Mesenchymal stem cell (in vitro differentiated cells and primary cell): Measurements from ENCODE around the gene LY9.

Experiments
- DNase-seq: peaks from one replicate; pipeline ENCODE4 v3.0.0-alpha.2; 2013
- H2AFZ ChIP-seq: one replicate; pipeline ENCODE4 v1.6.1; 2013; ENCODE audit warnings: low read depth, mild to moderate bottlenecking, control low read depth, inconsistent platforms, low read length, moderate library complexity
- H2AK5ac ChIP-seq: 2 replicates; pipeline ENCODE4 v1.6.1; 2013; ENCODE audit warnings: low read length, moderate library complexity, mild to moderate bottlenecking, inconsistent platforms; ENCODE audit not compliant: severe bottlenecking
- H2BK120ac ChIP-seq: one replicate; pipeline ENCODE4 v1.6.1; 2013; ENCODE audit warnings: low read depth, mild to moderate bottlenecking, inconsistent platforms, low read length, moderate library complexity
- H2BK12ac ChIP-seq, 2 experiments: one replicate each; pipeline ENCODE4 v1.6.1; 2013; ENCODE audit warnings: inconsistent platforms in 2 of 2, low read length in 2 of 2, mild to moderate bottlenecking in 2 of 2, moderate library complexity in 2 of 2, control low read depth in 1 of 2
- H2BK15ac ChIP-seq: one replicate; pipeline ENCODE4 v1.6.1; 2013; ENCODE audit warnings: mild to moderate bottlenecking, low read depth, inconsistent platforms; ENCODE audit not compliant: poor library complexity, severe bottlenecking
- H2BK5ac ChIP-seq: 2 replicates; pipeline ENCODE4 v1.6.1; 2013; ENCODE audit warnings: low read depth, mild to moderate bottlenecking, low read length, control low read depth, inconsistent platforms; ENCODE audit not compliant: poor library complexity, severe bottlenecking
- H3K14ac ChIP-seq, 2 experiments: one replicate each; pipeline ENCODE4 v1.6.1; 2013; ENCODE audit warnings: inconsistent platforms in 2 of 2, low read length in 2 of 2, control low read depth in 1 of 2, mild to moderate bottlenecking in 1 of 2, moderate library complexity in 1 of 2
- H3K18ac ChIP-seq, 2 experiments: one replicate each; pipeline ENCODE4 v1.6.1; 2013; ENCODE audit warnings: inconsistent platforms in 2 of 2, low read length in 2 of 2, control low read depth in 1 of 2, low read depth in 1 of 2, mild to moderate bottlenecking in 1 of 2
- H3K23ac ChIP-seq, 2 experiments: one replicate each; pipeline ENCODE4 v1.6.1; 2013; ENCODE audit warnings: inconsistent platforms in 2 of 2, low read length in 2 of 2, mild to moderate bottlenecking in 2 of 2, moderate library complexity in 2 of 2, control low read depth in 1 of 2
- H3K27ac ChIP-seq: 2 replicates; pipeline ENCODE4 v1.5.1; 2013; ENCODE audit warnings: mild to moderate bottlenecking, moderate library complexity, low read length, control low read depth, inconsistent platforms; ENCODE audit not compliant: poor library complexity, severe bottlenecking
- H3K27me3 ChIP-seq, 2 experiments: 2 replicates each; pipeline versions ENCODE4 v1.6.1 to v1.7.0; 2013; ENCODE audit warnings: low read length in 2 of 2, mild to moderate bottlenecking in 2 of 2, moderate library complexity in 2 of 2, control low read depth in 1 of 2, inconsistent platforms in 1 of 2; ENCODE audit not compliant: control insufficient read depth in 1 of 2, insufficient read depth in 1 of 2
- H3K36me3 ChIP-seq, 2 experiments: 2 replicates each; pipeline versions ENCODE4 v1.6.1 to v1.7.0; 2013; ENCODE audit warnings: low read length in 2 of 2, control low read depth in 1 of 2, inconsistent platforms in 1 of 2, low read depth in 1 of 2, mild to moderate bottlenecking in 1 of 2; ENCODE audit not compliant: insufficient read depth in 2 of 2, control insufficient read depth in 1 of 2
- H3K4ac ChIP-seq, 2 experiments: one replicate each; pipeline ENCODE4 v1.6.1; 2013; ENCODE audit warnings: inconsistent platforms in 2 of 2, low read length in 2 of 2, mild to moderate bottlenecking in 2 of 2, moderate library complexity in 2 of 2, control low read depth in 1 of 2, low read depth in 1 of 2
- H3K4me1 ChIP-seq: 2 replicates; pipeline ENCODE4 v1.6.1; 2013; ENCODE audit warnings: low read depth, low read length, control low read depth; ENCODE audit not compliant: control insufficient read depth, insufficient read depth
- H3K4me2 ChIP-seq: 2 replicates; pipeline ENCODE4 v1.6.1; 2013; ENCODE audit warnings: low read length, mild to moderate bottlenecking, inconsistent platforms; ENCODE audit not compliant: poor library complexity, severe bottlenecking
- H3K4me3 ChIP-seq, 2 experiments: 2 replicates each; pipeline versions ENCODE4 v1.5.1 to v1.7.0; 2013; ENCODE audit warnings: low read length in 2 of 2, mild to moderate bottlenecking in 2 of 2, control low read depth in 1 of 2, low read depth in 1 of 2; ENCODE audit not compliant: insufficient read depth in 1 of 2
- H3K79me1 ChIP-seq: replicated peaks from 2 replicates; pipeline ENCODE4 v1.6.1; 2013; ENCODE audit warnings: mild to moderate bottlenecking, control low read depth, low read length, inconsistent platforms; ENCODE audit not compliant: poor library complexity, severe bottlenecking
- H3K9ac ChIP-seq: 2 replicates; pipeline ENCODE4 v1.7.0; 2013; ENCODE audit warnings: mild to moderate bottlenecking, low read length, moderate library complexity
- H3K9me3 ChIP-seq: 2 replicates; pipeline ENCODE4 v1.7.0; 2013; ENCODE audit warnings: mild to moderate bottlenecking, low read length; ENCODE audit not compliant: control insufficient read depth
- H4K8ac ChIP-seq: one replicate; pipeline ENCODE4 v1.6.1; 2013; ENCODE audit warnings: inconsistent platforms, mild to moderate bottlenecking, low read length, moderate library complexity
- H4K91ac ChIP-seq: one replicate; pipeline ENCODE4 v1.6.1; 2013; ENCODE audit warnings: mild to moderate bottlenecking, low read length, inconsistent platforms
- WGBS: methylation state at CpG from one replicate; pipeline ENCODE4 v1.1.7; 2013; ENCODE audit warnings: mixed read lengths; 5-methylcytosine and 5-hydroxymethylcytosine counted together

Gene LY9

DNA sequence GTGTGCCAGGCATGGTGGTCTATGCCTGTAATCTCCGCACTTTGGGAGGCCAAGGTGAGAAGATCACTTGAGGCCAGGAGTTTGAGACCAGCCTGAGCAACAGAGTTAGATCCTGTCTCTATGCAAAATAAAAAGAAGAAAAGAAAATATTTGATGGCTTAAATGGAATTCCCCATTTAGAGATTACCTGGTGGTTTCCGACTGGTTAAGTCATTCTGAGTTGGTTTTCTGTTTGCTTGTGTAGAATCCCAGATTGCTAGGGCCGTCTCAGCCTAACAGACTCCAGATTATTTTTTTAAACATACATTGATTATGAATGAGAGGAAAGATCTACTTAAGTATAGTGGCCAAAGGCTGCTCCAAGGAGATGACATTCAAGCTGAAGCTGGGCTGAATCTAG lies 22.9 kb upstream of the LY9 start:
- Histone ChIP-seq H3K4ac (no peak overlapping the region), H2AFZ (no peak overlapping the region)

DNA sequence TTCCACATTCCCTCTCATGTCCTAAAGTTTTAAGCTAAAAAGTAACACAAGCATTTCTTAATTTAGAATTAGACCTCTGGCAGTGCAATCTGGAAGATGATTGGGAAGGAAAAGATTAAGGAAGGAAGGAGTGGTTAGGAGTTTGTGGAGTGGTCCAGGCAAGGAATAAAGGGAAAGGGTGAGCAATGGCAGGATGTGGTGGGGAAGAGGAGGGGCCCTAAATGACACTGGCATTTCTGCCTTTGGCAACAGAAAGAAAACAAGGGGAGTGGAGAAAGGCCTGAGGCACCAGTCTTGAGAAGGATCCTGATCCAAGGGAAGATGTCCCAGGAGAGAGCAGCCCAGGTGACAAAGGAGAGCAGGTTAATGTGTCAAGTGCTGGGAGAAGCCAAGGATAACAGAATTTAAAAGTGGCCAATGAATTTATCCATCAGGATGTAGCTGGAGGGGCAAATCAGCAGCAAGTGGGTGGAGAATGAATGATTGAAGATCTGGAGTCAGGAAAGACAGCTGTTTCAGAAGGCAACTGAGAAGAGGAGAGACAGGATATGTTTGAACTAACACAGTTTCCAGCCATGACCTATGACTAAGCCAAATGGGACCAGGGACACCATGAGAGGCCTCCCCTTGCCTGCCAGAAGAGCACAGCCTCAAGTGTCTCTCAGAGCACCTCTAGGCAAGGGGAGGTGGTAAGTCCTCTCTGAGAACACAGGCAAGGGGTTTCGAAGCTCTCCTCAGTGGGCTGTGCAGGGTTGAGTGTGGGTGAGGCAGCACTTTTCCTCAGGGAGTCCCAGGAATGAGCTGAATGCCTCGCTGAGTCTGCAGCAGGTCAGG lies 20.9 kb upstream of the LY9 start:
- H2BK120ac ChIP-seq = no peak overlapping the region
- DNase-seq = no peak
- no peak overlapping the region for H3K27ac ChIP-seq
- no peak overlapping the region for H3K14ac ChIP-seq
- no peak overlapping the region for H3K9ac ChIP-seq
- no peaks in the 10 kb centered on the region for H3K9me3 ChIP-seq
- H2BK5ac ChIP-seq = no peak overlapping the region
- no peaks in the 10 kb centered on the region for H3K36me3 ChIP-seq
- H3K4me3 ChIP-seq = no peak overlapping the region
- no peak overlapping the region for H3K23ac ChIP-seq
- WGBS = 40% methylated on average over 2 of the region's 2 CpGs
- H2AFZ ChIP-seq = no peak overlapping the region
- no peaks in the 10 kb centered on the region for H3K4me1 ChIP-seq
- no peak overlapping the region for H4K91ac ChIP-seq
- no peak overlapping the region for H3K4ac ChIP-seq
- no peak overlapping the region for H4K8ac ChIP-seq
- H2AK5ac ChIP-seq = no peak overlapping the region
- no peak overlapping the region for H2BK12ac ChIP-seq
- no peaks in the 10 kb centered on the region for H3K79me1 ChIP-seq
- no peak overlapping the region for H3K18ac ChIP-seq
- no peak overlapping the region for H2BK15ac ChIP-seq
- peaks cover 12 to 19% of the 10 kb centered on the region in 2 experiments for H3K27me3 ChIP-seq
- H3K4me2 ChIP-seq = no peak overlapping the region

More for the DNA sequence above, 22.9 kb upstream of the LY9 start:
- H3K36me3 ChIP-seq = no peaks in the 10 kb centered on the region
- no peak overlapping the region for H4K8ac ChIP-seq
- no peak overlapping the region for H2BK5ac ChIP-seq
- H3K27me3 ChIP-seq = peaks cover 19% of the 10 kb centered on the region in 2 experiments
- no peak overlapping the region for H3K23ac ChIP-seq
- H3K79me1 ChIP-seq = no peaks in the 10 kb centered on the region
- H3K9me3 ChIP-seq = no peaks in the 10 kb centered on the region
- no peak overlapping the region for H2BK15ac ChIP-seq
- WGBS = 95% methylated on average over 2 of the region's 3 CpGs
- no peak overlapping the region for H4K91ac ChIP-seq
- H2AK5ac ChIP-seq = no peak overlapping the region
- no peaks in the 10 kb centered on the region for H3K4me1 ChIP-seq
- no peak overlapping the region for H3K9ac ChIP-seq
- no peak overlapping the region for H3K4me3 ChIP-seq
- no peak overlapping the region for H3K14ac ChIP-seq
- no peak overlapping the region for H3K4me2 ChIP-seq
- H3K27ac ChIP-seq = no peak overlapping the region
- DNase-seq = no peak
- H3K18ac ChIP-seq = no peak overlapping the region
- no peak overlapping the region for H2BK120ac ChIP-seq
- no peak overlapping the region for H2BK12ac ChIP-seq

DNA sequence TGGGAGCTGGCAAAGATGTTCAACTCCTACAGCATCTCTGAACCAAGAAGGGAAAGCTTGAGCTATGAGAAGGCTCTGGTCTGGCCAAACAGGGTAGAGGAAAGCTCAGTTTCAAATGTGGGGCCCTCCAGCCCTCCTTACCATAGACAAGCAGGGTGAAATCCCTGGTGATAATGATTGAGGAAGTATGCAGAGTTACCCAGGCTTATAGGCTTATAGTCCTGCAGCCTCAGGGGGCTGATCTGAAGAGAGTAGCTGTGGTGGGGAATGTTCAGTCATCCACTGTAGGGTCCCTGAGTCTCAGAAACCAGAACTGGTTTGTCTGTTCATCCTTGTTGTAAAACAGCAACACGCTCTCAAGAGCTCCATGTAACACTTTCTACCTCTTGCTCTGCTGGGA lies 19.8 kb upstream of the LY9 start:
- no peaks in the 10 kb centered on the region for H3K36me3 ChIP-seq
- WGBS = 92% methylated on average over 1 of the region's 1 CpG
- no peak overlapping the region for H2BK120ac ChIP-seq
- H3K23ac ChIP-seq = no peak overlapping the region
- no peak overlapping the region for H2BK15ac ChIP-seq
- no peak overlapping the region for H4K91ac ChIP-seq
- no peaks in the 10 kb centered on the region for H3K4me1 ChIP-seq
- no peak overlapping the region for H3K4me2 ChIP-seq
- H3K4ac ChIP-seq = no peak overlapping the region
- no peaks in the 10 kb centered on the region for H3K79me1 ChIP-seq
- no peak overlapping the region for H2AK5ac ChIP-seq
- no peak overlapping the region for H2AFZ ChIP-seq
- H3K9ac ChIP-seq = no peak overlapping the region
- H3K27me3 ChIP-seq = peaks cover 9 to 11% of the 10 kb centered on the region in 2 experiments
- H2BK5ac ChIP-seq = no peak overlapping the region
- DNase-seq = no peak
- no peak overlapping the region for H3K27ac ChIP-seq
- H2BK12ac ChIP-seq = no peak overlapping the region
- H3K14ac ChIP-seq = no peak overlapping the region
- no peak overlapping the region for H3K18ac ChIP-seq
- no peak overlapping the region for H3K4me3 ChIP-seq
- no peak overlapping the region for H4K8ac ChIP-seq
- no peaks in the 10 kb centered on the region for H3K9me3 ChIP-seq

DNA sequence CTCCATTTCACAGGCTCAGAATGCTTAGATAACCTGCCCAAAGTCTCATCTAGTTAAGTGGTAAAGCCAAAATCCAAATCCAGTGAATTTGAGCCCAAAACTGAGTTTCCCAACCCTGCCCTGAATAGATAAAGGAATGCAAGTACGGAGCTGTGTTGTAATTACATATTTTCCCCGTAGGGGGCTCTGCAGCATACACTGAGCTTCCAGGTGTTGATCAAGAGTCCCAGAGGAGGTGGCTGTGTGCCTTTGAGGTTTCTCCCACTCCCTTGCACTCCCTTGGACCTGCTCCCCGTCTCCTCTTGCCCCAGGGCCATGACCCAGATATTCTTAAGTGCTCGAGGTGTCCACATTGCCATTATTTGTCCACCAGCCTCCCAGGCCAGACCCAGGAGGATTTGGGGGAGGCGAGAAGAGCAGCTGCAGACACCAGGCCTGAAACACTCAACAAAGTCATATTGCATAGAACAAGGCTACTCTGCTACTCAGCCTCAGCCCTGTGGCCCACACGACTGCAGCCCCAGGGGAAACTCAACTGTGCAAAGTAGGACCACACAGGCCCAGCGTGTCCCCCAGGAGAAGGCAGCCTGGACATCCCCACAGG lies 18.4 kb upstream of the LY9 start:
- no peak overlapping the region for H2BK12ac ChIP-seq
- H3K4me1 ChIP-seq = no peaks in the 10 kb centered on the region
- no peak overlapping the region for H2BK120ac ChIP-seq
- no peak overlapping the region for H3K18ac ChIP-seq
- no peak overlapping the region for H2BK5ac ChIP-seq
- H3K4ac ChIP-seq = no peak overlapping the region
- H3K9ac ChIP-seq = no peak overlapping the region
- peak; percentile 2 for DNase-seq
- H2AFZ ChIP-seq = no peak overlapping the region
- no peaks in the 10 kb centered on the region for H3K79me1 ChIP-seq
- WGBS = 44% methylated on average over 7 of the region's 7 CpGs
- H2BK15ac ChIP-seq = no peak overlapping the region
- H3K4me2 ChIP-seq = no peak overlapping the region
- no peak overlapping the region for H3K27ac ChIP-seq
- no peak overlapping the region for H3K4me3 ChIP-seq
- no peak overlapping the region for H2AK5ac ChIP-seq
- H3K14ac ChIP-seq = no peak overlapping the region
- no peak overlapping the region for H3K23ac ChIP-seq
- peaks cover 3 to 8% of the 10 kb centered on the region in 2 experiments for H3K27me3 ChIP-seq
- no peaks in the 10 kb centered on the region for H3K36me3 ChIP-seq
- H4K8ac ChIP-seq = no peak overlapping the region
- no peaks in the 10 kb centered on the region for H3K9me3 ChIP-seq
- no peak overlapping the region for H4K91ac ChIP-seq
